Breast epithelium (tissue), 3 donors: ENCODE data around the gene MAGIX.

Source experiments
- CTCF ChIP-seq, 3 donors: fragments of 450-650 bp; IDR thresholded peaks; one replicate each; pipeline ENCODE4 v1.5.1; 2016 to 2017; ENCODE audit warnings: antibody characterized with exemption in 3 of 3, mild to moderate bottlenecking in 3 of 3, moderate library complexity in 3 of 3
- POLR2A ChIP-seq: fragments of 450-650 bp; IDR thresholded peaks from one replicate; pipeline ENCODE4 v1.6.1; 2016; ENCODE audit warnings: antibody characterized with exemption, mild to moderate bottlenecking, moderate library complexity
- POLR2AphosphoS5 ChIP-seq, 3 donors: sonication (generic); formaldehyde crosslinking; IDR thresholded peaks; one replicate each; pipeline ENCODE4 v1.6.1; 2017; ENCODE audit warnings: antibody characterized with exemption in 3 of 3

- TF ChIP-seq CTCF (IDR thresholded peaks at IDR 0.05), result no peak
- TF ChIP-seq POLR2AphosphoS5 (IDR thresholded peaks at IDR 0.05), result no peak
- no peak for TF ChIP-seq POLR2A
Observed at GRCh38 chrX:49129427-49129826, 33.1 kb upstream of the MAGIX start.
